ENCODE data around the gene PCDHA1. TPM values are rescaled to one million over a fixed set of nuclear protein-coding genes. Genes with fewer than 3 reads are reported as not detected.

PCDHA1 gene
- total RNA-seq, 4 donors from 2014 or later = not detected

DNA sequence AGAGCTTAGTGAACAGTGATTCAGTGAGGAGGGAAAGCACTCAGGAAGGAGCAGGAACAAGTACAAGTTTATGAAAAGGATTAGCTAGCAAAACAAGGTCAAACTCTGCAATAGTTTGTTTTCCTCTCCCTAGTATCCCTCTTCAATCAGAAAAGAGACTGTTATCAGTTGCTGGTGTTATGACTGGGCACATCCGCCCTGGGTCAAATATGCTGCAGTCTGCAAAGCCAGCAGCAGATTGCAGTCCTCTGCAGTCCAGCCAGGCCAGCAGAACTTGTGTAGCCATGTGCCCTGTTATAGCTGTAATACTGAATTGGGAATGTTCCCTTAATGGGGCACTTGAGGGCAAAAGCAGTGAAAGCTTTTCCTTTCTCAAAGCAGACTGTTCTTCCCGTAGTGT is 192.3 kb downstream of the PCDHA1 start:
- DNase-seq (ENCODE audit: low spot score) (no peak), ATAC-seq (ENCODE audit: low FRiP score) (no peak)
- TF ChIP-seq, protein P1, sequence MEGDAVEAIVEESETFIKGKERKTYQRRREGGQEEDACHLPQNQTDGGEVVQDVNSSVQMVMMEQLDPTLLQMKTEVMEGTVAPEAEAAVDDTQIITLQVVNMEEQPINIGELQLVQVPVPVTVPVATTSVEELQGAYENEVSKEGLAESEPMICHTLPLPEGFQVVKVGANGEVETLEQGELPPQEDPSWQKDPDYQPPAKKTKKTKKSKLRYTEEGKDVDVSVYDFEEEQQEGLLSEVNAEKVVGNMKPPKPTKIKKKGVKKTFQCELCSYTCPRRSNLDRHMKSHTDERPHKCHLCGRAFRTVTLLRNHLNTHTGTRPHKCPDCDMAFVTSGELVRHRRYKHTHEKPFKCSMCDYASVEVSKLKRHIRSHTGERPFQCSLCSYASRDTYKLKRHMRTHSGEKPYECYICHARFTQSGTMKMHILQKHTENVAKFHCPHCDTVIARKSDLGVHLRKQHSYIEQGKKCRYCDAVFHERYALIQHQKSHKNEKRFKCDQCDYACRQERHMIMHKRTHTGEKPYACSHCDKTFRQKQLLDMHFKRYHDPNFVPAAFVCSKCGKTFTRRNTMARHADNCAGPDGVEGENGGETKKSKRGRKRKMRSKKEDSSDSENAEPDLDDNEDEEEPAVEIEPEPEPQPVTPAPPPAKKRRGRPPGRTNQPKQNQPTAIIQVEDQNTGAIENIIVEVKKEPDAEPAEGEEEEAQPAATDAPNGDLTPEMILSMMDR (IDR thresholded peaks at IDR 0.05) = no peak

GRCh38 chr5:140978983-140979382 is 193.0 kb downstream of the PCDHA1 start:
- no peak for ATAC-seq (ENCODE audit: low FRiP score)
- TF ChIP-seq, protein P1 (IDR thresholded peaks at IDR 0.05) = no peak
- DNase-seq (ENCODE audit: low spot score) = no peak

DNA sequence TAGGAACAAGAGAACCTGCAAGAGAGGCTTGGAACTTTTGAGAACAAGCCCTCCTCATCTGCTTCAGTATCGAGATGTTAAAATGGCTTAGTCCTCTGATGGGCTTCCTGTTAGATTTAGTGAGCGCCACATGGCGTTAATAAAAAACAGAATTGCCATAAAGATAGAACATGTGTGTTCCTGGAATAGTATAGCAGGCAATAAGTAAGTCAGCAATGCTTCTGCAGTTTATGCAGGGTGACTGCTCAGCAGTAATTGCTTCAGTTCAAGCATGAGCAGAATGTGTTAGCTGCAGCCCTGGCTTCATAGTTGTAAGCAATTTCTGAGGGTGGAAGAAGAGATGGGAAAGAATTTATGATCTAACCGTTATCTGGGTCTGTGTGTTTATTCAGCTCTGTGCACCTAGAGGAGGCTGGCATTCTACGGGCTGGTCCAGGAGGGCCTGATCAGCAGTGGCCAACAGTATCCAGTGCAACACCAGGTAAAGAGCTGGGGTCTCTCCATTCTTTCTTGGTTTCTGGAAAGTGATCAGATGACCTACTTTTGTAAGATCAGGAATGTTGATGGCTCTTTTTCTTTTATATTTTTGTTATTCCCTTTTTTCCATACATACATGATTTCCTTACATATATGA is 196.3 kb downstream of the PCDHA1 start:
- no peak for ATAC-seq (ENCODE audit: low FRiP score)
- DNase-seq (ENCODE audit: low spot score) = no peak
- TF ChIP-seq, protein P1 (IDR thresholded peaks at IDR 0.05) = no peak

DNA sequence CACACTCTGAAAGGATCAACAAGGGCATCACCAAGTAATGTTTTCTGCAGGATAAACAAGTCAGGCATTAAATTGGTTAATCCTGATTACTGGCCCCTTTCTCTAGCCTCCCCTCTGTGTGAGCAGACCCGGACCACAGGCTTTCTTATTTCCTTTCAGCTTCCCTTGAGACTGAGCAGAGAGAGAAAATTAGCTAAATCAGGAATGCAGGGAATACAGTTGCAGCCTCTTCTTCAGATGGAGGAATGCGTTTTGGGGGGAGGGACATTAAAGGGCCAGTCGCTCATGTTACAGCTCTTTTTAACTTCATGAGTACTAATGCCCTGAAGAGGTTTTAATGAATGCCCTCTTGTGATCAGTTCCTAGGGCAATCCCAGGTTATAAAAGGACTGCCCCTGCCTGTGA is 200.2 kb downstream of the PCDHA1 start:
- TF ChIP-seq, protein P1 (IDR thresholded peaks at IDR 0.05) = no peak
- DNase-seq (ENCODE audit: low spot score) (no peak), ATAC-seq (ENCODE audit: low FRiP score) (no peak)

DNA sequence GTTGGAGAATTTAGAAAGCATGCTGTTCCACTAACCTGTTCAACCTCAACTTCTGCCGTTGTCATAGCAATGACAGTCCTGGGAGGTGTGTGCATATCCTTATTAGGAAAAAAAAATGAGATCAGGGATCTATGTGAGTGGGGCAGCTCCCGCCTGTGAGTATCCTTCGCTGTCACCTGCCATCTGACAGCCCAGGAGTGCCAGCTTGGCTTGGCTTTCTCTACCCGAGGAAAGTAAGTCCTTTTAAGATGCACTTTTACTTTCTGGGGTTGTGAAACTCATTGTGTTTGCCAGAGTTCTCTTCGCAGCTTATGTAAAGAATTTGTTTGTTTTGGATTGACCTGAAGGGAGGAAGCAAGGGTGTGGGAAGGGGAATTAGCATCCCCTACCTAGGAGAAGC is 202.2 kb downstream of the PCDHA1 start:
- TF ChIP-seq, protein P1 (IDR thresholded peaks at IDR 0.05) = no peak
- ATAC-seq (ENCODE audit: low FRiP score) (no peak), DNase-seq (ENCODE audit: low spot score) (no peak)

GRCh38 chr5:140988608-140989007 is 202.7 kb downstream of the PCDHA1 start:
- ATAC-seq (ENCODE audit: low FRiP score) = no peak
- TF ChIP-seq, protein P1 (IDR thresholded peaks at IDR 0.05) = no peak
- DNase-seq (ENCODE audit: low spot score) = no peak

DNA sequence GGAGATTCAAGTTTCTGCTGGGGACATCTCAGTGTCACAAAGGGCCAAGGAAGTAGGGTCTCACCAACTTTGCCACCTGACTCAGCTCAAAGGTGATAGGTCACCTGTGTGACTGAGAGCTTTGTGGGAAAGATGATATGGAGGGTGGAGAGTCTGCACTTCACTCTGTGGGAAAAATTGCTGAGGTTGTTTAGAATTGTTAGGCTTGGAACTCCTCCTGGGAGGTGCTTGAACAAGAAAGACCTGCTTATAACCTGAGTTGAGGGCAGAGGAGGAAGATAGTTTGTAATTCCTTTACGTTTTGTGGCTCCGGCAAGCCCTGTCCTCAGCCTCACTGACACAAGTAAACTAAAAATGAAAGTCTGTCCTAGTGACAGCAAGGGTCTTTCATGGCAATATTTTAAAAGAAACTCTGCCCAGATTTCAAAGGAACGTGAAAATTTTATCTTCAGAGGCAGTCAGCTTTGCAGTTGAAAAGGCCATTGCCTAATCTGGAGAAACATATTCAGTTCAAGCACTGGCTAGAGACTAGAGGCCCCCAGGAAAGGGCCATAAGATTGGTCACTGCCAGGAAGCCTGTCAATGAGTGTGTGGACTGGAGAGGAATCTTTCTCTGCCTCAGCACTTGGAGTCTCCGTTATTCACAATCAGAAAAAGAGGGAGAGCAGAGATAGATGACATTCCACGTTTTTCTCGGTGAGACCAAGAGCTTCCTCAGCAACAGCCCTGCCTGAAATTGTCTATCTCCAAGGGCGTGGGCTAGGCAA is 203.5 kb downstream of the PCDHA1 start:
- DNase-seq (ENCODE audit: low spot score) = no peak
- no peak for ATAC-seq (ENCODE audit: low FRiP score)
- TF ChIP-seq, protein P1 (IDR thresholded peaks at IDR 0.05) = no peak
